GM19238 (cell line): ENCODE results near the gene GNAI1.

Experiments
- DNase-seq: peaks from one replicate; pipeline ENCODE4 v3.0.0; 2011; ENCODE audit warnings: low spot score; ENCODE audit not compliant: insufficient read length

Gene GNAI1

GRCh38 chr7:80134536-80135308 is at the start of gene GNAI1:
Gene GNAI1, plus strand, starts transcription at chr7:80134831. Its CDS starts 330 bp downstream, at chr7:80135161.
- no peak for DNase-seq

- no peak for DNase-seq
Observed at GRCh38 chr7:80087051-80087770, 47.4 kb upstream of the GNAI1 start.

GRCh38 chr7:80087771-80088170 is 46.9 kb upstream of the GNAI1 start:
- DNase-seq, result no peak

GRCh38 chr7:80088705-80089104 is 45.9 kb upstream of the GNAI1 start:
- no peak for DNase-seq

GRCh38 chr7:80089366-80089765 is 45.3 kb upstream of the GNAI1 start:
- DNase-seq, result no peak

- no peak for DNase-seq
Observed at GRCh38 chr7:80093349-80093748, 41.3 kb upstream of the GNAI1 start.

GRCh38 chr7:80095545-80095944 is 39.1 kb upstream of the GNAI1 start:
- DNase-seq, result no peak

GRCh38 chr7:80097756-80098155 is 36.9 kb upstream of the GNAI1 start:
- DNase-seq, result no peak

- DNase-seq, result no peak
Observed at GRCh38 chr7:80098795-80099194, 35.8 kb upstream of the GNAI1 start.

- no peak for DNase-seq
Observed at GRCh38 chr7:80100254-80100653, 34.4 kb upstream of the GNAI1 start.

GRCh38 chr7:80105701-80106408 is 28.8 kb upstream of the GNAI1 start:
- no peak for DNase-seq

- DNase-seq, result no peak
Observed at GRCh38 chr7:80106498-80107113, 28.0 kb upstream of the GNAI1 start.

GRCh38 chr7:80107278-80107677 is 27.4 kb upstream of the GNAI1 start:
- no peak for DNase-seq

GRCh38 chr7:80110376-80110775 is 24.3 kb upstream of the GNAI1 start:
- no peak for DNase-seq

GRCh38 chr7:80114159-80114558 is 20.5 kb upstream of the GNAI1 start:
- no peak for DNase-seq

GRCh38 chr7:80124526-80125264 is 9.9 kb upstream of the GNAI1 start:
- no peak for DNase-seq

- DNase-seq, result no peak
Observed at GRCh38 chr7:80127412-80128160, 7.0 kb upstream of the GNAI1 start.

GRCh38 chr7:80128918-80129317 is 5.7 kb upstream of the GNAI1 start:
- no peak for DNase-seq

GRCh38 chr7:80129785-80130184 is 4.8 kb upstream of the GNAI1 start:
- DNase-seq, result no peak

- no peak for DNase-seq
Observed at GRCh38 chr7:80131675-80132435, 2.8 kb upstream of the GNAI1 start.
